ENCODE data around the gene DIS3L2. TPM values are rescaled to one million over a fixed set of nuclear protein-coding genes. Genes with fewer than 3 reads are reported as not detected.

DIS3L2 gene
- total RNA-seq, 1 donor from 2014 or later = 11.8 TPM

GRCh38 chr2:232269867-232270266 lies 308.4 kb downstream of the DIS3L2 start:
- H3K27me3 ChIP-seq (ENCODE audit: control insufficient read depth, insufficient read depth, low read length) = no peaks in the 10 kb centered on the region
- TF ChIP-seq, protein P1, sequence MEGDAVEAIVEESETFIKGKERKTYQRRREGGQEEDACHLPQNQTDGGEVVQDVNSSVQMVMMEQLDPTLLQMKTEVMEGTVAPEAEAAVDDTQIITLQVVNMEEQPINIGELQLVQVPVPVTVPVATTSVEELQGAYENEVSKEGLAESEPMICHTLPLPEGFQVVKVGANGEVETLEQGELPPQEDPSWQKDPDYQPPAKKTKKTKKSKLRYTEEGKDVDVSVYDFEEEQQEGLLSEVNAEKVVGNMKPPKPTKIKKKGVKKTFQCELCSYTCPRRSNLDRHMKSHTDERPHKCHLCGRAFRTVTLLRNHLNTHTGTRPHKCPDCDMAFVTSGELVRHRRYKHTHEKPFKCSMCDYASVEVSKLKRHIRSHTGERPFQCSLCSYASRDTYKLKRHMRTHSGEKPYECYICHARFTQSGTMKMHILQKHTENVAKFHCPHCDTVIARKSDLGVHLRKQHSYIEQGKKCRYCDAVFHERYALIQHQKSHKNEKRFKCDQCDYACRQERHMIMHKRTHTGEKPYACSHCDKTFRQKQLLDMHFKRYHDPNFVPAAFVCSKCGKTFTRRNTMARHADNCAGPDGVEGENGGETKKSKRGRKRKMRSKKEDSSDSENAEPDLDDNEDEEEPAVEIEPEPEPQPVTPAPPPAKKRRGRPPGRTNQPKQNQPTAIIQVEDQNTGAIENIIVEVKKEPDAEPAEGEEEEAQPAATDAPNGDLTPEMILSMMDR (IDR thresholded peaks at IDR 0.05; ENCODE audit: insufficient read depth, low read length, severe bottlenecking) = no peak
- no peak overlapping the region for H3K4me3 ChIP-seq (ENCODE audit: low read depth, low read length)
- H3K36me3 ChIP-seq (ENCODE audit: control insufficient read depth, insufficient read depth, low read length) = no peaks in the 10 kb centered on the region
- no peak for FAIRE-seq
- no peak for DNase-seq (ENCODE audit: low read depth)

GRCh38 chr2:232273903-232274643 lies 312.6 kb downstream of the DIS3L2 start:
- DNase-seq (ENCODE audit: low read depth) (no peak), FAIRE-seq (peak; percentile 86)
- no peaks in the 10 kb centered on the region for H3K27me3 ChIP-seq (ENCODE audit: control insufficient read depth, insufficient read depth, low read length)
- TF ChIP-seq, protein P1 (IDR thresholded peaks at IDR 0.05; ENCODE audit: insufficient read depth, low read length, severe bottlenecking) = no peak
- no peaks in the 10 kb centered on the region for H3K36me3 ChIP-seq (ENCODE audit: control insufficient read depth, insufficient read depth, low read length)
- H3K4me3 ChIP-seq (ENCODE audit: low read depth, low read length) = no peak overlapping the region

- no peak overlapping the region for H3K4me3 ChIP-seq (ENCODE audit: low read depth, low read length)
- TF ChIP-seq, protein P1 (IDR thresholded peaks at IDR 0.05; ENCODE audit: insufficient read depth, low read length, severe bottlenecking) = no peak
- no peak for DNase-seq (ENCODE audit: low read depth)
- FAIRE-seq = no peak
- H3K27me3 ChIP-seq (ENCODE audit: control insufficient read depth, insufficient read depth, low read length) = no peaks in the 10 kb centered on the region
- no peaks in the 10 kb centered on the region for H3K36me3 ChIP-seq (ENCODE audit: control insufficient read depth, insufficient read depth, low read length)
Measured at GRCh38 chr2:232275670-232276069, 314.2 kb downstream of the DIS3L2 start.

GRCh38 chr2:232276084-232276732 lies 314.7 kb downstream of the DIS3L2 start:
- TF ChIP-seq, protein P1 (IDR thresholded peaks at IDR 0.05; ENCODE audit: insufficient read depth, low read length, severe bottlenecking) = no peak
- FAIRE-seq (no peak), DNase-seq (ENCODE audit: low read depth) (peak; percentile 25)
- Histone ChIP-seq H3K27me3 (ENCODE audit: control insufficient read depth, insufficient read depth, low read length) (no peaks in the 10 kb centered on the region), H3K36me3 (ENCODE audit: control insufficient read depth, insufficient read depth, low read length) (no peaks in the 10 kb centered on the region), H3K4me3 (ENCODE audit: low read depth, low read length) (no peak overlapping the region)

DNA sequence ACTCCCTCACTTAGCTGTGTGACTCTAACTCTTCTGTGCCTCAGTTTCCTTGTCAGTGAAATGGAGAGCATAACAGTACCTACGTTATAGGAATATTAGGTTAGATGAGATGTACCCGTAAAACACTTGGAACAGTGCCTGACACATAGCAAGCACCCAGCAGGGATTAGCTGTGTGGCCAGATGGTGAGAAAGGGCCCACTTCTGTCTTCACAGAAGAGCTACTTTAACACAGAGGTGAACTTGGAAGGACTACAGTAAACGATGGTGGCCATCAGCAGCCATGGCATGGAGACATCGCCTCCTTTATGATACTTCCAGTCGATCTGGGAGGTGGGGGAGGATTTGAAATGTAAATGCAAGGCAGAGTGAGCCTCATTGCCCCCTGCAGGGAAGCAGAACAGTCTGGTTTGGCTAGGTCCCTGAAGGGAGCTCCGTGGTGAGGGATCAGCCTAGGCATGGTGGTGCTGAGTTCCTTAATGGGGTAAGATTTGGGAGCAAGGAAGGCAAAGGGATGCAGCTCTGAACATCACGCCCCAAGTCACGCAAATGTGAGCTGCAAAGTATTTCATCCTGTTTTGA lies 315.3 kb downstream of the DIS3L2 start:
- no peaks in the 10 kb centered on the region for H3K36me3 ChIP-seq (ENCODE audit: control insufficient read depth, insufficient read depth, low read length)
- FAIRE-seq (no peak), DNase-seq (ENCODE audit: low read depth) (no peak)
- H3K27me3 ChIP-seq (ENCODE audit: control insufficient read depth, insufficient read depth, low read length) = no peaks in the 10 kb centered on the region
- no peak overlapping the region for H3K4me3 ChIP-seq (ENCODE audit: low read depth, low read length)
- TF ChIP-seq, protein P1 (IDR thresholded peaks at IDR 0.05; ENCODE audit: insufficient read depth, low read length, severe bottlenecking) = no peak

All from bronchial epithelial cell (primary cell).